Fibroblast of villous mesenchyme (primary cell): Measurements from ENCODE around the gene MAGEC2. TPM values are rescaled to one million over a fixed set of nuclear protein-coding genes. Genes with fewer than 3 reads are reported as not detected.

Experiments
- DNase-seq: peaks from one replicate; pipeline ENCODE4 v3.0.0-alpha.2; 2010; ENCODE audit warnings: low read depth
- H3K4me3 ChIP-seq: 2 replicates; pipeline ENCODE4 v1.5.1; 2011; ENCODE audit warnings: low read depth, mild to moderate bottlenecking, low read length
- total RNA-seq: library from RNA; depleted of rRNA; stranded (reverse); fragments of >200 nt; gene quantifications from 2 replicates; pipeline ENCODE4 v1.2.3, GENCODE V29; 2012
- TF ChIP-seq, protein P1 (sequence below): IDR thresholded peaks from 2 replicates; pipeline ENCODE4 v1.5.1; 2012; ENCODE audit warnings: low read depth, mild to moderate bottlenecking, low read length; ENCODE audit not compliant: insufficient read depth

MAGEC2 gene, protein sequence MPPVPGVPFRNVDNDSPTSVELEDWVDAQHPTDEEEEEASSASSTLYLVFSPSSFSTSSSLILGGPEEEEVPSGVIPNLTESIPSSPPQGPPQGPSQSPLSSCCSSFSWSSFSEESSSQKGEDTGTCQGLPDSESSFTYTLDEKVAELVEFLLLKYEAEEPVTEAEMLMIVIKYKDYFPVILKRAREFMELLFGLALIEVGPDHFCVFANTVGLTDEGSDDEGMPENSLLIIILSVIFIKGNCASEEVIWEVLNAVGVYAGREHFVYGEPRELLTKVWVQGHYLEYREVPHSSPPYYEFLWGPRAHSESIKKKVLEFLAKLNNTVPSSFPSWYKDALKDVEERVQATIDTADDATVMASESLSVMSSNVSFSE
- not detected in 2 replicates for total RNA-seq

- no peak for DNase-seq
- TF ChIP-seq, protein P1, sequence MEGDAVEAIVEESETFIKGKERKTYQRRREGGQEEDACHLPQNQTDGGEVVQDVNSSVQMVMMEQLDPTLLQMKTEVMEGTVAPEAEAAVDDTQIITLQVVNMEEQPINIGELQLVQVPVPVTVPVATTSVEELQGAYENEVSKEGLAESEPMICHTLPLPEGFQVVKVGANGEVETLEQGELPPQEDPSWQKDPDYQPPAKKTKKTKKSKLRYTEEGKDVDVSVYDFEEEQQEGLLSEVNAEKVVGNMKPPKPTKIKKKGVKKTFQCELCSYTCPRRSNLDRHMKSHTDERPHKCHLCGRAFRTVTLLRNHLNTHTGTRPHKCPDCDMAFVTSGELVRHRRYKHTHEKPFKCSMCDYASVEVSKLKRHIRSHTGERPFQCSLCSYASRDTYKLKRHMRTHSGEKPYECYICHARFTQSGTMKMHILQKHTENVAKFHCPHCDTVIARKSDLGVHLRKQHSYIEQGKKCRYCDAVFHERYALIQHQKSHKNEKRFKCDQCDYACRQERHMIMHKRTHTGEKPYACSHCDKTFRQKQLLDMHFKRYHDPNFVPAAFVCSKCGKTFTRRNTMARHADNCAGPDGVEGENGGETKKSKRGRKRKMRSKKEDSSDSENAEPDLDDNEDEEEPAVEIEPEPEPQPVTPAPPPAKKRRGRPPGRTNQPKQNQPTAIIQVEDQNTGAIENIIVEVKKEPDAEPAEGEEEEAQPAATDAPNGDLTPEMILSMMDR = no peak
- H3K4me3 ChIP-seq = no peak within 1 kb of the TSS
Observed at GRCh38 chrX:142204522-142205433, at the start of gene MAGEC2. Gene MAGEC2 (minus strand): TSS chrX:142205290. CDS start chrX:142203987, 1,303 bp downstream.

- H3K4me3 ChIP-seq = no peak overlapping the region
- TF ChIP-seq, protein P1 = no peak
- no peak for DNase-seq
Observed at GRCh38 chrX:142251680-142252079, 46.6 kb upstream of the MAGEC2 start.

DNA sequence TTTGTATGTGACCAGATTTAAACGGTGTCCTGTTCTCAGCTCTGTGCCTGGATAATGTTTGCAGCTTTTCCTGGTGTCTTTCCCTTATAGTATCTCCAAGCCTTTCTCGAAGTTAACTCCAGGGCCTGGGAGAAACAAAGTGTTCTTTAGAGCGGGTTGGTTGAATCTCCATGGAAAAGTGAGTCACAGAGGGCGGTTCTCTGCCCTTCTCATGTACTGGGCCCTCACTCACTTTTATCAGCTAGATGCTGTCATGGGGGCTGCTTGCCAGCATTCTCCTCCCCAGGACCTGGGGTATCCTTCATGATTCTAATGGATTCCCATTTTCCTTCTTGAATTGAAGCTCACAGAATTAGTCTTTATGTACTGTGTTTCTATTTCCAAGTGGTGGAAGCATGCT lies 46.1 kb upstream of the MAGEC2 start:
- H3K4me3 ChIP-seq = no peak overlapping the region
- TF ChIP-seq, protein P1 = no peak
- no peak for DNase-seq

DNA sequence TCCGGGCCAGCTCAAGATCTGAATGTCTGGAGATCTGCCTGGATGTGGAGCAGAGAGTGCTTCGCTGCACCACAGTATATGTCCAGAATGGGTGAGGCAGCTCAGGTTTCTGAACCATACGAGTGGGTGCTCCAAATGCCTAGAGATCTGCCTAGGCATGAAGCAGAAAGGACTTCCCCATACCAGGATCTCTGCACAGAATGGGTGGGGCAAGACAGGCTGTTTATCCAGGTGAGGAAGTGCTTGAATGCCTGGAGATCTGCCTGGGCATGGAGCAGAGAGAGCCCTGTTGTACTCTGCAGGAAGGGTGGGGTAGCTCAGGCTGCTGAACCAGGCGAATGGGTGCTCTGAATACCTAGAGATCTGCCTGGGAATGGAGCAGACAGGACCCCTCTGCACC lies 45.4 kb upstream of the MAGEC2 start:
- DNase-seq = no peak
- H3K4me3 ChIP-seq = no peak overlapping the region

DNA sequence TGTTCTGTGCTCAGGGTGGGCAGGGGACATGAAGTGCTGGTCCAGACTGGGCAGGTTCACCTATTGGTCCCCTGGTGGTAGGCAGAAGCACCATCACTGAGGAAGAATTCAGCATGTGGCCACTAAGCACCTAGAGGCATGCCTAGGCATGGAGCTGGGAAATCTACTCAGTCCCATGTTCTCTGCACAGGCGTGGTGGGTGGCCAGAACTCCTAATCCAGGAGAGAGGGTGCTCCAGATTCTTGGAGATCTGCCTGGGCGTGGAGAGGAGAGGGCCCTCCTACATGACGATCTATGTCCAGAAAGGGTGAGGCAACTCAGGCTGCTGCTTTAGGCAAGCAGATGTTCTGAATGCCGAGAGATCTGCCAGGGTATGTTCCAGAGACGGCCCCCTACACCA lies 44.6 kb upstream of the MAGEC2 start:
- H3K4me3 ChIP-seq = no peak overlapping the region
- DNase-seq = no peak
- TF ChIP-seq, protein P1 = no peak

More for the DNA sequence above, 45.4 kb upstream of the MAGEC2 start:
- TF ChIP-seq, protein P1 = no peak

GRCh38 chrX:142244568-142244967 lies 39.5 kb upstream of the MAGEC2 start:
- DNase-seq = no peak
- H3K4me3 ChIP-seq = no peak overlapping the region
- TF ChIP-seq, protein P1 = no peak
